Hematopoietic multipotent progenitor cell treated with erythropoietin and hydrocortisone succinate and interleukin-3 and kit ligand, for 6 days (in vitro differentiated cells): ENCODE data around the gene EFCAB13.

Source experiments
- DNase-seq: peaks from one replicate; pipeline ENCODE4 v3.0.0-alpha.2; 2015

Gene EFCAB13

GRCh38 chr17:47323382-47324223, at the start of gene EFCAB13:
Gene EFCAB13 (plus strand): TSS chr17:47323955. CDS start chr17:47328354, 4,399 bp downstream.
- DNase-seq: peak; percentile 95

- no peak for DNase-seq
These were observed 49.3 kb upstream of the EFCAB13 start for GRCh38 chr17:47274319-47275069.

GRCh38 chr17:47275245-47275984, 48.3 kb upstream of the EFCAB13 start:
- DNase-seq: no peak

- DNase-seq: no peak
These were observed 47.3 kb upstream of the EFCAB13 start for GRCh38 chr17:47276444-47276843.

- no peak for DNase-seq
These were observed 46.9 kb upstream of the EFCAB13 start for GRCh38 chr17:47276868-47277267.

- DNase-seq: no peak
These were observed 45.8 kb upstream of the EFCAB13 start for GRCh38 chr17:47277921-47278320.

- DNase-seq: no peak
These were observed 45.2 kb upstream of the EFCAB13 start for GRCh38 chr17:47278561-47278960.

GRCh38 chr17:47279062-47279801, 44.5 kb upstream of the EFCAB13 start:
- DNase-seq: no peak

- DNase-seq: no peak
These were observed 43.5 kb upstream of the EFCAB13 start for GRCh38 chr17:47280072-47280811.

GRCh38 chr17:47281216-47281615, 42.5 kb upstream of the EFCAB13 start:
- no peak for DNase-seq

- no peak for DNase-seq
These were observed 38.8 kb upstream of the EFCAB13 start for GRCh38 chr17:47285003-47285402.

- DNase-seq: no peak
These were observed 37.4 kb upstream of the EFCAB13 start for GRCh38 chr17:47286198-47286914.

GRCh38 chr17:47287068-47287467, 36.7 kb upstream of the EFCAB13 start:
- no peak for DNase-seq

- DNase-seq: peak; percentile 24
These were observed 36.1 kb upstream of the EFCAB13 start for GRCh38 chr17:47287639-47288038.

- DNase-seq: peak; percentile 90
These were observed 35.1 kb upstream of the EFCAB13 start for GRCh38 chr17:47288531-47289116.

- no peak for DNase-seq
These were observed 34.5 kb upstream of the EFCAB13 start for GRCh38 chr17:47289302-47289701.

GRCh38 chr17:47290870-47291241, 32.9 kb upstream of the EFCAB13 start:
- no peak for DNase-seq

GRCh38 chr17:47291242-47291873, 32.4 kb upstream of the EFCAB13 start:
- DNase-seq: peak; percentile 80

GRCh38 chr17:47292206-47292605, 31.5 kb upstream of the EFCAB13 start:
- DNase-seq: no peak
